Measurements from ENCODE around the gene AARSD1.

DNA sequence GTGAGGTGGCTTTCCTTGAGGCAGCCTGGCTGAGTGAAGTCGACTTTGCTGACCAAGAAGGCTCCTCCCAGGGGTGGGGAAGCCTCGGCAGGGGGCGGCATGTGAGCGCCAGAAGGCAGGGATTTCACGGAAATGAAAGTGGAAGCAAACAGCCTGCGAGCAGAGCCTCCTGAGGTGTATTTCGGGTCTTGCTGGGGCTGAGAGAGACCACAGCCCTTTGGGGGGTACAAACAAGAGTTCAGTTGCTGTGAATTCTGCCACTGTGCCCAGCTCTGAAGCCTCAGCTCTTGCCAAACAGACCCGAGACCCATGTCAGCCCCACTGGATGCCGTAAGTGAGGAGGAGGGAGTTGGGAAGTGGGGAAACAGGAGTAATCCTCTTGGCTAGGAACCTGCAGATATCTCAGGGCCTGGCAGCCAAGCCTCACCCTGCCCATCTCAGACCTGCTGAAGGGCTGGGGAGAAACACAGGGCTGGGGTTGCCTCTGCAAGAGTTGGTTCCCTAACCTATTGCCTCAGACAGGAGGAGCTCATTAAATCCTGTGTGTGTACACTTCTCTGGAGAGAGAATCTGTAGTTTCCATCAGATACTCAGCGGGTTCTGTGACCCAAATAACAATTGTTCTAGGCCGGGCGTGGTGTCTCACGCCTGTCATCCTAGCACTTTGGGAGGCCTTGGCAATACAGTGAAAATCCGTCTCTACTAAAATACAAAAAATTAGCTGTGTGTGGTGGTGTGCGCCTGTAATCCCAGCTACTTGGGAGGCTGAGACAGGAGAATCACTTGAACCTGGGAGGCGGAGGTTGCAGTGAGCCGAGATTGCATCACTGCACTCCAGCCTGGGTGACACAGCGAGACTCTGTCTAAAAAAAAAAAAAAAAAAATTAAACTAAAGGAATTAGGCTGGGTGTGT lies 42.6 kb upstream of the AARSD1 start, which contains the start of gene IFI35:
- TF ChIP-seq, protein P1, sequence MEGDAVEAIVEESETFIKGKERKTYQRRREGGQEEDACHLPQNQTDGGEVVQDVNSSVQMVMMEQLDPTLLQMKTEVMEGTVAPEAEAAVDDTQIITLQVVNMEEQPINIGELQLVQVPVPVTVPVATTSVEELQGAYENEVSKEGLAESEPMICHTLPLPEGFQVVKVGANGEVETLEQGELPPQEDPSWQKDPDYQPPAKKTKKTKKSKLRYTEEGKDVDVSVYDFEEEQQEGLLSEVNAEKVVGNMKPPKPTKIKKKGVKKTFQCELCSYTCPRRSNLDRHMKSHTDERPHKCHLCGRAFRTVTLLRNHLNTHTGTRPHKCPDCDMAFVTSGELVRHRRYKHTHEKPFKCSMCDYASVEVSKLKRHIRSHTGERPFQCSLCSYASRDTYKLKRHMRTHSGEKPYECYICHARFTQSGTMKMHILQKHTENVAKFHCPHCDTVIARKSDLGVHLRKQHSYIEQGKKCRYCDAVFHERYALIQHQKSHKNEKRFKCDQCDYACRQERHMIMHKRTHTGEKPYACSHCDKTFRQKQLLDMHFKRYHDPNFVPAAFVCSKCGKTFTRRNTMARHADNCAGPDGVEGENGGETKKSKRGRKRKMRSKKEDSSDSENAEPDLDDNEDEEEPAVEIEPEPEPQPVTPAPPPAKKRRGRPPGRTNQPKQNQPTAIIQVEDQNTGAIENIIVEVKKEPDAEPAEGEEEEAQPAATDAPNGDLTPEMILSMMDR (conservative IDR thresholded peaks at IDR 0.05) = peak; percentile 48; the same call in 1 of the 2 replicates
- no peak for TF ChIP-seq EZH2 (IDR thresholded peaks at IDR 0.05; ENCODE audit: low read depth)

Data from PC-9 (cell line).